H9 (cell line): ENCODE results near the gene AMBRA1. TPM values are rescaled to one million over a fixed set of nuclear protein-coding genes. Genes with fewer than 3 reads are reported as not detected.

ENCODE experiments used
- DNase-seq: peaks from one replicate; pipeline ENCODE4 v3.0.0-alpha.2; 2017
- H2AFZ ChIP-seq: one replicate; pipeline ENCODE4 v1.6.1; 2013; ENCODE audit warnings: mild to moderate bottlenecking, low read length, control low read depth, moderate library complexity
- H2AK5ac ChIP-seq: 2 replicates; pipeline ENCODE4 v1.6.1; 2013; ENCODE audit warnings: low read length, control low read depth, mixed read lengths; ENCODE audit not compliant: insufficient read length
- H2BK120ac ChIP-seq: one replicate; pipeline ENCODE4 v1.6.1; 2013; ENCODE audit warnings: low read depth, mild to moderate bottlenecking, low read length, control low read depth, inconsistent platforms; ENCODE audit not compliant: poor library complexity, severe bottlenecking
- H2BK12ac ChIP-seq: 2 replicates; pipeline ENCODE4 v1.6.1; 2013; ENCODE audit warnings: low read length, control low read depth, mixed read lengths, low read depth; ENCODE audit not compliant: insufficient read length
- H2BK15ac ChIP-seq: 2 replicates; pipeline ENCODE4 v1.6.1; 2013; ENCODE audit warnings: low read depth, low read length, control low read depth
- H2BK20ac ChIP-seq: one replicate; pipeline ENCODE4 v1.6.1; 2013; ENCODE audit warnings: low read depth, mild to moderate bottlenecking, low read length, control low read depth, inconsistent platforms; ENCODE audit not compliant: poor library complexity, severe bottlenecking
- H2BK5ac ChIP-seq: 2 replicates; pipeline ENCODE4 v1.6.1; 2013; ENCODE audit warnings: low read length, control low read depth, mixed read lengths; ENCODE audit not compliant: insufficient read length
- H3K14ac ChIP-seq: 2 replicates; pipeline ENCODE4 v1.6.1; 2013; ENCODE audit warnings: low read length, control low read depth; ENCODE audit not compliant: insufficient read depth
- H3K18ac ChIP-seq: 2 replicates; pipeline ENCODE4 v1.6.1; 2013; ENCODE audit warnings: low read depth, mild to moderate bottlenecking, mixed read lengths, low read length, control low read depth; ENCODE audit not compliant: insufficient read length
- H3K23ac ChIP-seq: 2 replicates; pipeline ENCODE4 v1.6.1; 2013; ENCODE audit warnings: low read length, control low read depth, mixed read lengths, low read depth; ENCODE audit not compliant: insufficient read length
- H3K23me2 ChIP-seq: 2 replicates; pipeline ENCODE4 v1.6.1; 2013; ENCODE audit warnings: low read depth, mild to moderate bottlenecking, mixed read lengths, low read length, control low read depth; ENCODE audit not compliant: insufficient read length, poor library complexity, severe bottlenecking
- H3K27ac ChIP-seq: 2 replicates; pipeline ENCODE4 v1.5.1; 2013; ENCODE audit warnings: low read length, control low read depth, mixed read lengths, low read depth; ENCODE audit not compliant: insufficient read length
- H3K27me3 ChIP-seq: 2 replicates; pipeline ENCODE4 v1.6.1; 2013; ENCODE audit warnings: low read length, control low read depth, inconsistent platforms; ENCODE audit not compliant: insufficient read depth
- H3K4ac ChIP-seq: 2 replicates; pipeline ENCODE4 v1.6.1; 2013; ENCODE audit warnings: low read depth, mild to moderate bottlenecking, control low read depth, inconsistent platforms, low read length, moderate library complexity
- H3K4me1 ChIP-seq: 2 replicates; pipeline ENCODE4 v1.6.1; 2013; ENCODE audit warnings: low read length, control low read depth, inconsistent platforms; ENCODE audit not compliant: insufficient read depth
- H3K4me2 ChIP-seq: 2 replicates; pipeline ENCODE4 v1.6.1; 2013; ENCODE audit warnings: low read length, control low read depth, mixed read lengths; ENCODE audit not compliant: insufficient read length, insufficient read depth
- H3K56ac ChIP-seq: 2 replicates; pipeline ENCODE4 v1.6.1; 2013; ENCODE audit warnings: low read depth, mild to moderate bottlenecking, mixed read lengths, low read length, control low read depth; ENCODE audit not compliant: insufficient read length
- H3K79me1 ChIP-seq: 2 replicates; pipeline ENCODE4 v1.6.1; 2013; ENCODE audit warnings: low read depth, mild to moderate bottlenecking, moderate library complexity, low read length, control low read depth, inconsistent platforms; ENCODE audit not compliant: insufficient read depth, poor library complexity, severe bottlenecking
- H3K79me2 ChIP-seq: 2 replicates; pipeline ENCODE4 v1.6.1; 2013; ENCODE audit warnings: low read length, control low read depth, inconsistent platforms; ENCODE audit not compliant: insufficient read depth
- H3K9ac ChIP-seq: 2 replicates; pipeline ENCODE4 v1.6.1; 2013; ENCODE audit warnings: low read length, control low read depth, mixed read lengths; ENCODE audit not compliant: insufficient read length; ENCODE audit errors: extremely low read depth
- H3K9me3 ChIP-seq: one replicate; pipeline ENCODE4 v1.6.1; 2013; ENCODE audit warnings: low read depth, low read length, inconsistent platforms; ENCODE audit not compliant: control insufficient read depth
- H3T11ph ChIP-seq: one replicate; pipeline ENCODE4 v1.6.1; 2013; ENCODE audit warnings: mild to moderate bottlenecking, low read length, control low read depth, inconsistent platforms
- H4K20me1 ChIP-seq: one replicate; pipeline ENCODE4 v1.6.1; 2013; ENCODE audit not compliant: control insufficient read depth, insufficient read length, insufficient read depth
- H4K5ac ChIP-seq: 2 replicates; pipeline ENCODE4 v1.6.1; 2013; ENCODE audit warnings: low read depth, mild to moderate bottlenecking, mixed read lengths, low read length, control low read depth; ENCODE audit not compliant: insufficient read length
- H4K8ac ChIP-seq: replicated peaks from 2 replicates; pipeline ENCODE4 v1.6.1; 2013; ENCODE audit warnings: low read length, control low read depth, mixed read lengths, low read depth; ENCODE audit not compliant: insufficient read length
- H4K91ac ChIP-seq: 2 replicates; pipeline ENCODE4 v1.6.1; 2013; ENCODE audit warnings: low read depth, mild to moderate bottlenecking, moderate library complexity, mixed read lengths, low read length, control low read depth; ENCODE audit not compliant: insufficient read length
- H3K27ac Mint-ChIP-seq, 3 experiments: 2 replicates in 2 of 3; 3 replicates in 1 of 3; pipeline ENCODE4 v1.8.0; 2020 to 2021; ENCODE audit warnings: mixed read lengths in 3 of 3, mild to moderate bottlenecking in 1 of 3, moderate library complexity in 1 of 3
- H3K27me3 Mint-ChIP-seq: 2 replicates; pipeline ENCODE4 v1.8.0; 2021; ENCODE audit warnings: low read depth, mild to moderate bottlenecking, moderate library complexity, mixed read lengths
- H3K36me3 Mint-ChIP-seq, 3 experiments: 2 replicates in 2 of 3; 3 replicates in 1 of 3; pipeline ENCODE4 v1.8.0; 2020 to 2021; ENCODE audit warnings: low read depth in 3 of 3, mixed read lengths in 3 of 3; ENCODE audit not compliant: insufficient read depth in 1 of 3
- H3K4me1 Mint-ChIP-seq, 2 experiments: 2 replicates each; pipeline ENCODE4 v1.8.0; 2020; ENCODE audit warnings: mixed read lengths in 2 of 2
- H3K4me3 Mint-ChIP-seq, 2 experiments: 2 replicates in 1 of 2; 3 replicates in 1 of 2; pipeline ENCODE4 v1.8.0; 2020 to 2021; ENCODE audit warnings: mild to moderate bottlenecking in 2 of 2, mixed read lengths in 2 of 2, moderate library complexity in 1 of 2
- H3K9me3 Mint-ChIP-seq, 2 experiments: 2 replicates in 1 of 2; 3 replicates in 1 of 2; pipeline ENCODE4 v1.8.0; 2020; ENCODE audit warnings: mild to moderate bottlenecking in 2 of 2, mixed read lengths in 2 of 2, moderate library complexity in 1 of 2
- CTCF ChIP-seq: fragments of 200-600 bp; sonication (generic); conservative IDR thresholded peaks from 3 replicates; pipeline ENCODE4 v1.8.0; 2021; ENCODE audit warnings: antibody characterized with exemption, mild to moderate bottlenecking
- WGBS: extraction: QIAGEN DNeasy Blood & Tissue Kit; methylation state at CpG from one replicate; pipeline ENCODE4 v1.1.7; 2013; ENCODE audit warnings: missing lambda C conversion rate, low lambda C conversion rate, mixed read lengths; ENCODE audit not compliant: insufficient read length; ENCODE audit errors: extremely low coverage; 5-methylcytosine and 5-hydroxymethylcytosine counted together
- total RNA-seq: library from RNA; stranded (reverse); gene quantifications from 2 replicates; pipeline ENCODE4 v1.2.1, GENCODE V29; 2021

Gene AMBRA1
- total RNA-seq, 1 experiment from 2014 or later: 37.5 TPM

GRCh38 chr11:46427364-46427763, 166.5 kb downstream of the AMBRA1 start:
- Histone ChIP-seq H2AFZ (no peak overlapping the region), H3K27me3 (no peaks in the 10 kb centered on the region), H3K79me2 (no peaks in the 10 kb centered on the region), H4K20me1 (no peaks in the 10 kb centered on the region), H3K9ac (no peak overlapping the region), H3K9me3 (no peaks in the 10 kb centered on the region), H3K4me1 (no peaks in the 10 kb centered on the region), H3K4ac (no peak overlapping the region), H4K8ac (no peak overlapping the region), H4K91ac (no peak overlapping the region), H2BK120ac (no peak overlapping the region), H3K23me2 (no peaks in the 10 kb centered on the region), H3K4me2 (no peak overlapping the region), H2AK5ac (no peak overlapping the region), H4K5ac (no peak overlapping the region), H3T11ph (no peak overlapping the region), H2BK5ac (no peak overlapping the region), H3K14ac (no peak overlapping the region), H3K79me1 (no peaks in the 10 kb centered on the region), H3K27ac (no peak overlapping the region), H2BK15ac (no peak overlapping the region), H3K56ac (no peak overlapping the region), H3K18ac (no peak overlapping the region), H2BK12ac (no peak overlapping the region), H2BK20ac (no peak overlapping the region), H3K23ac (no peak overlapping the region)
- Mint-ChIP-seq H3K9me3 (no peaks in the 10 kb centered on the region), H3K4me1 (peaks cover 20 to 32% of the 10 kb centered on the region in 2 experiments), H3K4me3 (no peak overlapping the region), H3K27ac (peak overlapping the region; percentile 9 to 69 (median 46); a peak in 5 of 7 replicates), H3K36me3 (peaks cover 4 to 37% (median 10%) of the 10 kb centered on the region in 3 experiments; a peak in 6 of 7 replicates), H3K27me3 (no peaks in the 10 kb centered on the region; the same call in 1 of the 2 replicates)
- DNase-seq: peak; percentile 66
- WGBS: no CpG with 5 or more reads among the region's 9 CpGs
- TF ChIP-seq CTCF: no peak
